HEK293T (cell line): ENCODE measurements around the gene PLEKHG4.

Experiments used
- CTCF ChIA-PET: fragments of 350-600 bp; formaldehyde crosslinking; extraction: SDS; loops from one replicate; lab custom pipeline; 2021; ENCODE audit warnings: antibody characterized with exemption, inconsistent platforms; lab: Yijun Ruan, JAX
- POLR2A ChIA-PET: fragments of 350-600 bp; formaldehyde crosslinking; extraction: SDS; loops from one replicate; lab custom pipeline; 2020; ENCODE audit warnings: antibody characterized with exemption, inconsistent platforms; lab: Yijun Ruan, JAX
- DNase-seq: peaks from one replicate; pipeline ENCODE4 v3.0.0; 2012; ENCODE audit warnings: mixed read lengths; ENCODE audit errors: extremely low spot score
- ARNT ChIP-seq: fragments of 450-650 bp; IDR thresholded peaks from 2 replicates; pipeline ENCODE4 v1.6.1; 2017; ENCODE audit warnings: mild to moderate bottlenecking
- BHLHE40 ChIP-seq: fragments of 450-650 bp; IDR thresholded peaks from 2 replicates; pipeline ENCODE4 v1.6.1; 2016; ENCODE audit warnings: mild to moderate bottlenecking, moderate library complexity, borderline replicate concordance
- CTBP1 ChIP-seq: fragments of 450-650 bp; IDR thresholded peaks from 2 replicates; pipeline ENCODE4 v1.6.1; 2016; ENCODE audit warnings: borderline replicate concordance
- ELF4 ChIP-seq: fragments of 450-650 bp; IDR thresholded peaks from 2 replicates; pipeline ENCODE4 v1.6.1; 2017; ENCODE audit warnings: antibody characterized with exemption
- FOXA1 ChIP-seq: fragments of 450-650 bp; IDR thresholded peaks from 2 replicates; pipeline ENCODE4 v1.6.1; 2016; ENCODE audit warnings: mild to moderate bottlenecking
- FOXK2 ChIP-seq: fragments of 450-650 bp; IDR thresholded peaks from 2 replicates; pipeline ENCODE4 v1.6.1; 2016; ENCODE audit warnings: mild to moderate bottlenecking
- FOXM1 ChIP-seq: fragments of 450-650 bp; IDR thresholded peaks from 2 replicates; pipeline ENCODE4 v1.6.1; 2017; ENCODE audit warnings: mild to moderate bottlenecking, borderline replicate concordance
- HDGF ChIP-seq: fragments of 450-650 bp; IDR thresholded peaks from 2 replicates; pipeline ENCODE4 v1.6.1; 2017; ENCODE audit warnings: antibody characterized with exemption, borderline replicate concordance
- L3MBTL2 ChIP-seq: fragments of 450-650 bp; conservative IDR thresholded peaks from 2 replicates; pipeline ENCODE4 v1.6.1; 2016; ENCODE audit warnings: mild to moderate bottlenecking
- LEF1 ChIP-seq: fragments of 450-650 bp; IDR thresholded peaks from 2 replicates; pipeline ENCODE4 v1.6.1; 2017; ENCODE audit warnings: mild to moderate bottlenecking, borderline replicate concordance
- NFRKB ChIP-seq: fragments of 450-650 bp; IDR thresholded peaks from 2 replicates; pipeline ENCODE4 v1.6.1; 2016; ENCODE audit warnings: mild to moderate bottlenecking, moderate library complexity
- SP1 ChIP-seq: fragments of 450-650 bp; IDR thresholded peaks from 2 replicates; pipeline ENCODE4 v1.6.1; 2017
- SUZ12 ChIP-seq: fragments of 450-650 bp; IDR thresholded peaks from 2 replicates; pipeline ENCODE4 v1.6.1; 2016; ENCODE audit warnings: mild to moderate bottlenecking
- TARDBP ChIP-seq: fragments of 450-650 bp; IDR thresholded peaks from 2 replicates; pipeline ENCODE4 v1.6.1; 2016
- ZNF384 ChIP-seq: fragments of 450-650 bp; IDR thresholded peaks from 2 replicates; pipeline ENCODE4 v1.6.1; 2016
- TF ChIP-seq, protein P1 (sequence below): fragments of 450-650 bp; IDR thresholded peaks from 2 replicates; pipeline ENCODE4 v1.6.1; 2016

Gene PLEKHG4

DNA sequence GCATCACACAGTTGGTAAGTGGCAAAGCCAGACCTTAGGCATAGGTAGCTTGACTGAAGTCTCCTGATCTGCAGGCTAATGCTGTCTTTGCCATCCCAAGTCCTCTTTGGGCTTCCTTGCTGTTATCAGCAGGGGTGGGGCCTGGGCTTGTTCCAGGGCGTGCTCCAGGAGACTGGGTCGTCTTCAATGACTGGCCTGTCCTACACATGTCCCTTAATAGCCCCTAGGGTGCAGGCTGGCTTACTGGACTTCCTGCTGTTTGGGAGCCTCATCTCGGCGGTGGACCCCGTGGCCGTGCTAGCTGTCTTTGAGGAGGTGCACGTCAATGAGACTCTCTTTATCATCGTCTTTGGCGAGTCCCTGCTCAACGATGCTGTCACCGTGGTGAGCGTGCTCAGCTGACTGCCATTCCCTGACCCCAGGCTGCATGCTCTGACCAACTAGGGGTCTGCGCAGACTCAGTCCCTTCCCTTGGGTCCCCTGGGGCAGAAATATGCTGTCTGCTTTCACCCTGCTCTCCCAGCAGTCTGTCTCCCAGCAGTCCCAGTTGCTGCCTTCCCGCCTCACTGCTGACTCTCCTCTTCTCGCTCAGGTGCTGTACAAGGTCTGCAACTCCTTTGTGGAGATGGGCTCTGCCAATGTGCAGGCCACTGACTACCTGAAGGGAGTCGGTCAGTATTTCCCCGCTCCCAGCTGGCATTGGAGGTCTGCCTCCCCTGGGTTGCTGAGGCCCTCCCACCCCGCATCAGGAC, 24.4 kb upstream of the PLEKHG4 start:
- ChIA-PET CTCF (no interaction called here), POLR2A (no interaction called here)
- no peak for DNase-seq
- no peak for TF ChIP-seq FOXA1
- TF ChIP-seq FOXM1: no peak
- TF ChIP-seq ARNT: no peak
- TF ChIP-seq CTBP1: no peak
- no peak for TF ChIP-seq FOXK2
- TF ChIP-seq, protein P1, sequence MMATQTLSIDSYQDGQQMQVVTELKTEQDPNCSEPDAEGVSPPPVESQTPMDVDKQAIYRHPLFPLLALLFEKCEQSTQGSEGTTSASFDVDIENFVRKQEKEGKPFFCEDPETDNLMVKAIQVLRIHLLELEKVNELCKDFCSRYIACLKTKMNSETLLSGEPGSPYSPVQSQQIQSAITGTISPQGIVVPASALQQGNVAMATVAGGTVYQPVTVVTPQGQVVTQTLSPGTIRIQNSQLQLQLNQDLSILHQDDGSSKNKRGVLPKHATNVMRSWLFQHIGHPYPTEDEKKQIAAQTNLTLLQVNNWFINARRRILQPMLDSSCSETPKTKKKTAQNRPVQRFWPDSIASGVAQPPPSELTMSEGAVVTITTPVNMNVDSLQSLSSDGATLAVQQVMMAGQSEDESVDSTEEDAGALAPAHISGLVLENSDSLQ: no peak
- TF ChIP-seq SP1: no peak
- TF ChIP-seq ELF4: no peak
- TF ChIP-seq NFRKB: no peak
- TF ChIP-seq HDGF: no peak
- no peak for TF ChIP-seq TARDBP
- no peak for TF ChIP-seq SUZ12
- no peak for TF ChIP-seq ZNF384
- no peak for TF ChIP-seq BHLHE40
- TF ChIP-seq L3MBTL2: no peak
- TF ChIP-seq LEF1: no peak

DNA sequence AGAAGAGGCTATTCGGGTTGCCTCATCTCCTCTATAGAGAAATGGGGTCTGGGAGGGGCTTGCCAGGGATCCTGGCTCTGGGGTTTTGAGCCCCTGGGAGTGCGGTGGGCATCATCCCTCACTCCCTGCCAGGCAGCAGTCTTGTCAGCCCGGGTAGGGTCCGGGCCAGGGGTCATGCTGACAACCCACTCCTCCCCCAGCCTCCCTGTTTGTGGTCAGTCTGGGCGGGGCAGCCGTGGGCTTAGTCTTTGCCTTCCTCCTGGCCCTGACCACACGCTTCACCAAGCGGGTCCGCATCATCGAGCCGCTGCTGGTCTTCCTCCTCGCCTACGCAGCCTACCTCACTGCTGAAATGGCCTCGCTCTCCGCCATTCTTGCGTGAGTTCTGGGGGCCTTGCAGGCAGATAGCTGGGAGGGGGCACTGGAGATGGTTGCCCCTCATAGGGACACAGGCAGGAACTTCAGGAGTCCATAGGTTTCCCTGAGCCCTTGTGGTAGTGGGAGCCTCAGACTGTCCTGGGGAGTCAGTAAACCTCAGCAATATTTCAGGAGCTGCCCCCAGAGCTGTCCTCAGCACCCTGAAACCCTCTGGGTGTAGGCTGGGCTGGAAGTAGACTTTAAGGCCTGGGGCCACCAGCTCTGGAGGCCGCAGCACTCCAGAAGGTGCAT, 23.6 kb upstream of the PLEKHG4 start:
- ChIA-PET CTCF (no interaction called here), POLR2A (interaction anchor here (1.2 to 1.4 kb wide), 2 partner anchors 8 to 9 kb away, joined by 4 read pairs; no protein-coding TSS in a partner anchor)
- DNase-seq: no peak
- no peak for TF ChIP-seq HDGF
- TF ChIP-seq ZNF384: no peak
- no peak for TF ChIP-seq FOXM1
- TF ChIP-seq FOXA1: no peak

GRCh38 chr16:67256701-67257230, 22.6 kb upstream of the PLEKHG4 start:
- ChIA-PET CTCF (no interaction called here), POLR2A (interaction anchor here (1.2 to 1.4 kb wide), 2 partner anchors 9 to 10 kb away, joined by 4 read pairs; no protein-coding TSS in a partner anchor)
- no peak for DNase-seq
- TF ChIP-seq ARNT (no peak), ELF4 (no peak), BHLHE40 (no peak), FOXM1 (no peak), LEF1 (no peak), ZNF384 (no peak), FOXK2 (no peak), SUZ12 (no peak), TARDBP (no peak)
- TF ChIP-seq, protein P1: no peak

DNA sequence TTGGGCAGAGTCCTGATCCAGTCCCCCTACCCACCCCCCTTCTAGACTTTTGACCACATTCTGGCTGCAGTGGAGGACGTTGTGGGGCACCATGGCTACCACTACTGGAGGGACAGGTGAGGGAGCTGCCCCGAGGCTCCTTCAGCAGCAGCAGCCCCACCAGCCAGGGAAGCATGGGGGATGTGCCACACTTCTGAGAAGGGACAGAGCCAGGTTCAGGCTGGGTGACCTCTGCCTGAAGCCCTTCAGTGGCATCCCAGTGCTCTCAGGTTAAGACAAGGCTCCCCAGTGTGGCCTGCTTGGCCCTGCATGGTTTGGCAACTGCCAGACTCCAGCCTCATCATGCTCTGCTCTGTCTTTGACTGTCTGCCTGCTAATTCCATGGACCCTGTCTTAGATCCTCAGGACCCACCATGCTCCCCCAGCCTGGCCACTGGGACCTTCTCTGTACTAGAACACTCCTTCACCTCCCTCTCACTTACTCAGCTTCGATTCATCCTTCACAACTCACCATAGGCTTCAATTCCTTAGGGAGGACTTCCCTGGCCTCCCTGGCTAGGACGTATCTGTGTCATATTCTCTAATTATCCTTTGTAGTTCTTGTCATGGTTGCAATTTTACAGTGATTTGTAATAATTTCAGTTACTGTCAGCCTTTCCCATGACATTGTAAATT, 21.7 kb upstream of the PLEKHG4 start:
- ChIA-PET CTCF (interaction anchor here (0.7 kb wide), 1 partner anchor 83 kb away, joined by 3 read pairs; no protein-coding TSS in a partner anchor), POLR2A (interaction anchor here (1.2 kb wide), 1 partner anchor 10 kb away, joined by 3 read pairs; no protein-coding TSS in a partner anchor)
- no peak for DNase-seq
- no peak for TF ChIP-seq FOXK2

GRCh38 chr16:67258161-67258835, 21.0 kb upstream of the PLEKHG4 start:
- ChIA-PET CTCF (interaction anchor here (0.7 kb wide), 2 partner anchors 21 to 83 kb away, joined by 3 to 8 read pairs; no protein-coding TSS in a partner anchor), POLR2A (interaction anchor here (1.2 kb wide), 1 partner anchor 9 kb away, joined by 3 read pairs; no protein-coding TSS in a partner anchor)
- no peak for TF ChIP-seq FOXK2
- TF ChIP-seq LEF1: no peak
- no peak for TF ChIP-seq CTBP1
- no peak for TF ChIP-seq ZNF384
- TF ChIP-seq BHLHE40: no peak
- no peak for TF ChIP-seq ELF4
- no peak for TF ChIP-seq SUZ12
- TF ChIP-seq HDGF: no peak
- TF ChIP-seq TARDBP: no peak
- no peak for TF ChIP-seq NFRKB
- no peak for TF ChIP-seq ARNT
- no peak for TF ChIP-seq FOXA1
- no peak for DNase-seq

DNA sequence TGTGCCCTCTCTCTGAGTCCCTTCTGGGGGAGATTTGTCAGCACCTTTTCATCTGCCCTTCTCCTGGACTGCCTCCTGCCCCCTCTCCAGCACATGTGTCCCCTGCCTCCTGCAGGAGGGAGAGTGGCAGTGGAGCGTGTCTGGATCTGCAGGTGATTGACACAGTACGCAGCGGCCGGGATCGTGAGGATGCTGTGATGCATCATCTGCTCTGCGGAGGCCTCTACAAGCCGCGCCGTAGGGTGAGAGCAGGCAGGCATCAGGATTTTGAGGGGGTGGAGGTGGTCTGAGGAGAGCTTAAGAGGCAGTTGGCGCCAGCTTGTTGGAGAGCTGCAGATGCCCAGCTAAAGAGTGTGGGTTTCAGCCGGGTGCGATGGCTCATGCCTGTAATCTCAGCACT, 19.6 kb upstream of the PLEKHG4 start:
- TF ChIP-seq FOXM1 (no peak), LEF1 (no peak), L3MBTL2 (no peak), FOXA1 (no peak), ELF4 (no peak), CTBP1 (no peak), SP1 (no peak), FOXK2 (no peak), NFRKB (no peak), SUZ12 (no peak), HDGF (no peak)
- TF ChIP-seq, protein P1: no peak
- ChIA-PET CTCF (interaction anchor here (0.5 to 1.5 kb wide), 4 partner anchors 10 to 187 kb away, joined by 3 to 4 read pairs (median 4); no protein-coding TSS in a partner anchor), POLR2A (interaction anchor here (0.7 to 1.8 kb wide), 2 partner anchors 11 to 12 kb away, joined by 3 to 11 read pairs; partner anchors contain the start of genes FHOD1 and SLC9A5)
- DNase-seq: no peak
